ENCODE data around the gene MTMR10.

Gene MTMR10

GRCh38 chr15:30991255-30992235 is at the start of gene MTMR10:
MTMR10 (minus strand) TSS chr15:30991628; CDS start chr15:30991506, 122 bp downstream.
- DNase-seq: peak; percentile 79

- no peak for DNase-seq
Observed at GRCh38 chr15:31040611-31041010, 49.2 kb upstream of the MTMR10 start.

GRCh38 chr15:31039961-31040360 is 48.5 kb upstream of the MTMR10 start:
- no peak for DNase-seq

GRCh38 chr15:31037731-31038477 is 46.5 kb upstream of the MTMR10 start:
- no peak for DNase-seq

GRCh38 chr15:31036783-31037182 is 45.4 kb upstream of the MTMR10 start:
- no peak for DNase-seq

GRCh38 chr15:31035610-31036009 is 44.2 kb upstream of the MTMR10 start:
- no peak for DNase-seq

GRCh38 chr15:31034152-31034551 is 42.7 kb upstream of the MTMR10 start:
- DNase-seq: no peak

- no peak for DNase-seq
Observed at GRCh38 chr15:31032961-31033371, 41.5 kb upstream of the MTMR10 start.

- DNase-seq: no peak
Observed at GRCh38 chr15:31031471-31032067, 40.1 kb upstream of the MTMR10 start.

- DNase-seq: no peak
Observed at GRCh38 chr15:31027910-31028578, 36.6 kb upstream of the MTMR10 start.

- no peak for DNase-seq
Observed at GRCh38 chr15:31025996-31026395, 34.6 kb upstream of the MTMR10 start.

GRCh38 chr15:31024979-31025378 is 33.6 kb upstream of the MTMR10 start:
- no peak for DNase-seq

GRCh38 chr15:31024330-31024729 is 32.9 kb upstream of the MTMR10 start:
- DNase-seq: no peak

- DNase-seq: no peak
Observed at GRCh38 chr15:31023841-31024240, 32.4 kb upstream of the MTMR10 start.

- DNase-seq: no peak
Observed at GRCh38 chr15:31021067-31021665, 29.7 kb upstream of the MTMR10 start.

GRCh38 chr15:31020542-31020941 is 29.1 kb upstream of the MTMR10 start:
- DNase-seq: no peak

GRCh38 chr15:31019986-31020385 is 28.6 kb upstream of the MTMR10 start:
- no peak for DNase-seq

- no peak for DNase-seq
Observed at GRCh38 chr15:31017311-31017710, 25.9 kb upstream of the MTMR10 start.

- DNase-seq: no peak
Observed at GRCh38 chr15:31016446-31016915, 25.1 kb upstream of the MTMR10 start.

- DNase-seq: no peak
Observed at GRCh38 chr15:31014608-31014925, 23.1 kb upstream of the MTMR10 start.

GRCh38 chr15:31013863-31014607 is 22.6 kb upstream of the MTMR10 start:
- no peak for DNase-seq

- no peak for DNase-seq
Observed at GRCh38 chr15:31012455-31012854, 21.0 kb upstream of the MTMR10 start.
